SK-MEL-5 (cell line): ENCODE measurements around the gene DIRAS3. TPM values are rescaled to one million over a fixed set of nuclear protein-coding genes. Genes with fewer than 3 reads are reported as not detected.
"Not testable (repeated sequence)": the region's sequence is repeated elsewhere in the genome, so short reads cannot be mapped to it uniquely, and the experiment has no call there.

ENCODE experiments used
- DNase-seq: peaks from one replicate; pipeline ENCODE4 v3.0.0-alpha.2; 2016; ENCODE audit warnings: low read depth, low spot score
- in situ Hi-C: cut with HindIII; loops from 2 replicates; pipeline ENCODE4 v1.10.0; 2016; ENCODE audit warnings: low sequenced_read_pairs, high pct_unique_total_duplicates, low pct_unique_long_range_greater_than_20kb
- polyA plus RNA-seq, 2 experiments: library from polyadenylated mRNA; depleted of rRNA; stranded (reverse); fragments of >200 nt; gene quantifications; 2 replicates each; pipeline ENCODE4 v1.2.3, GENCODE V29; 2015
- total RNA-seq: library from RNA; depleted of rRNA; stranded (reverse); fragments of >200 nt; shearing (Covaris generic); gene quantifications from 2 replicates; pipeline ENCODE4 v1.2.3, GENCODE V29; 2014; rRNA removed

The DIRAS3 gene, protein sequence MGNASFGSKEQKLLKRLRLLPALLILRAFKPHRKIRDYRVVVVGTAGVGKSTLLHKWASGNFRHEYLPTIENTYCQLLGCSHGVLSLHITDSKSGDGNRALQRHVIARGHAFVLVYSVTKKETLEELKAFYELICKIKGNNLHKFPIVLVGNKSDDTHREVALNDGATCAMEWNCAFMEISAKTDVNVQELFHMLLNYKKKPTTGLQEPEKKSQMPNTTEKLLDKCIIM
- total RNA-seq: 0.24 and 0.56 TPM in 2 replicates
- polyA plus RNA-seq (2015; cell fraction: cytosol; rRNA removed): 0.61 and 1.4 TPM in 2 replicates
- polyA plus RNA-seq (2015; cell fraction: nucleus; rRNA removed): 2.5 and 3.7 TPM in 2 replicates

DNA sequence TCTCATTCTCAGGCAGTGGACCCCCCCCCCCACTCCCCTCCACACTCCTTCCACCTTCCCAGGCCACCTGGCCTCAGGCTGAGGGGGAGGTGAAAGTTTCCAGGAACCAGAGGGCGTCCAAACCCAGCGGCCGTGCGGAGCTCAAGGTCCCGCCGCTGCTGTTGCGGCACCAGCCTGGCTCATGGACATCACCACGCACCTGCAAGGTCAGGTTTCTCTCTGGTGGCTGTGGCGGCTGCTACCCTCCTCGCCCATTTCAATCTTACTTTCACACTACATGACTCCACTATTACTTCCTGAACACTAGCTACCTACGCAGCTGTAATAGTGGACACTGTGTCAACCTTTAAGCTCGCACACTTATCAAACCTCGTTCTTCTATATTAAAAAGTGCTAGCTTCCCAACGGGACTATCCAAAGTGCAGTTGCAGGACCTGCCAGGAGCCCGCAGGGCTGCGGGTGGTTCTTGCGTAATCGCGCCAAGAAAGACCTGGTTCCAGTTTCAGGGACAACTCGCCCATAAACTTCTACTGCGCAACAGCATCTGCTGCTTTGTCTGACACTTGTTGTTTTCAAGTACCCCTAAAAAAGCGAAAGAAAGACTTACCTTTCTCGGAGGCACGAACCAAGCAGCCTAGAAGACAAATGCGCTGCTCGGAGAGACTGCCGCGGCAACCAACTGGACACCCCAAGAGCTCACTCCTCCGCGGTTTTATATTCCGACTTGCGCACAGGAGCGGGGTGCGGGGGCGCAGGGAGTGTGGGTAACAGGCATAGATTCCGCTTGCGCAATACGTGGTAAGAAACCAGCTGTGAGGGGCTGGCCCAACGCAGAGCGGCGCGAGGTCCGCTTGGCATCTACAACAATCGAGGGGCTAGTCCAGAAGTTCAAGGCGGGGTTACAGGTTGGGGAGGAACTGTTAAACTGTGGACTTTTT, at the start of gene DIRAS3:
DIRAS3 (minus strand) TSS at position 687 of the 938 bp plus-strand sequence. CDS start 3,330 bp downstream, outside the sequence.
- no peak for DNase-seq
- in situ Hi-C loops: no loop called here

GRCh38 chr1:68093737-68094136, 43.3 kb upstream of the DIRAS3 start:
- DNase-seq: no peak
- in situ Hi-C loops: no loop called here

DNA sequence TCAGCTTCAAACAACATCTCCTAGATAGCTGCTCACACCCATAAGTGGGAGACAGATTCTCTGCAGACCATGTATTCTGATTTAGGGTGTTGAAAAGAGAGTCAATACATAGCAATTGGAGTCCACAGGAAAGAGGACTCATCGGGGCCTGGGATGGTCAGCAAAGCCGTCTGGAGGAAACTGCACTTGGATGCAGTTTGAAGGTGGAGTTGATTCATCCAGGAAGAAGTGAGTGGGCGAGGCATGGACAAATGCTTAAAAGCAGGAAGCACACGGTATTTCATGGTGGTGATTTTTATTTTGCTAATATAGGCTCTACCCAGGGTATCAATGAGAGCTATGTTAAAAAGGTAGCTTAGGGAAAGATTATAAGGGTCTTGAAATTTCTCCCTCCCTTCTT, 36.8 kb upstream of the DIRAS3 start:
- DNase-seq: no peak
- in situ Hi-C loops: no loop called here

DNA sequence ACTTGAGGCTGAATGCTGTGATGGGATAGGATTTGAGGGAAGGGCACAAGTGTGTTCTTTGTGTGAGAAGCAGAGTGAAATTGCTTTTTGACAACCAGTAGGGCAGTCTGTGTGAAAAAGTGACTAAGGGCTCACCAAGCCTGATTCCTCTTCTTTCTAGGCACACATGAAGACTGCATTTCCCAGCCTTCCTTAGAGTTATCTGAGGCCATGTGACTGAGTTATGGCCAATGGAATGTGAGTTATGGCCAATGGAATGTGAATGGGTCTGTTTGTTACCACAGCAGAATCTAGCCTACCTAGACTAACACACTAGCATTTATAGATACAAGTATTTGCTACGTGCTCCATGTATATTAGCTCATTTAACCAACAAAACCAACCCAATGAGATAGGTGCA, 35.3 kb upstream of the DIRAS3 start:
- DNase-seq: no peak
- in situ Hi-C loops: no loop called here

GRCh38 chr1:68083686-68084085, 33.3 kb upstream of the DIRAS3 start:
- no peak for DNase-seq
- in situ Hi-C loops: no loop called here

DNA sequence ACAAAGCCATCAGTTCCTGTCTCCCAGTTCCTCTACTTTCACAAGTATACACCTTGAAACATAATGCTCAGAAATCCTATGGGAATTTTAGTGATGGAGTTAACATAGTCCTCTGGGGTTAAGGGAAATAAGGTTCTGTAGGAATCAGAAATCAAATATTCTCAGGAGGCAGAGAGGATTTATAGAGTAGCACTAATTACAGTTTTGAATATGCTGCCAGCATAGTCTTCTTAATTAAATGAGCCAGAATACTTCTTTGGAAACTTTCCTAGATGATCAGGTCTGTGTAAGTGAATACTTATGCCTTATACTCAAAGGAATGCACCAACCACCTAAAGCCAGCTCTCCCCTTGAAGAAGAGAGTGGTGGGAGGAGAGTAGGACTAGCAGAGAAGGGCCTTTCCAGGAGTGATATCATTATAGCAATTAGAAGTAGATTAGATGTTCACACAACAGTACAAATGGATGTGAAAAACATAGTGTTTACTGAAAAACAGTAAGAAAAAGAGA, 31.4 kb upstream of the DIRAS3 start:
- DNase-seq: no peak
- in situ Hi-C loops: no loop called here

- in situ Hi-C loops: no loop called here
These were observed 28.2 kb upstream of the DIRAS3 start for GRCh38 chr1:68078647-68079046.

GRCh38 chr1:68074472-68074871, 24.0 kb upstream of the DIRAS3 start:
- in situ Hi-C loops: no loop called here
- DNase-seq: no peak

More at GRCh38 chr1:68078647-68079046, 28.2 kb upstream of the DIRAS3 start:
- DNase-seq: no peak

GRCh38 chr1:68065766-68066165, 15.3 kb upstream of the DIRAS3 start:
- DNase-seq: no peak
- in situ Hi-C loops: no loop called here

GRCh38 chr1:68058053-68058452, 7.6 kb upstream of the DIRAS3 start:
- in situ Hi-C loops: not testable (repeated sequence)
- peak; percentile 38 for DNase-seq

DNA sequence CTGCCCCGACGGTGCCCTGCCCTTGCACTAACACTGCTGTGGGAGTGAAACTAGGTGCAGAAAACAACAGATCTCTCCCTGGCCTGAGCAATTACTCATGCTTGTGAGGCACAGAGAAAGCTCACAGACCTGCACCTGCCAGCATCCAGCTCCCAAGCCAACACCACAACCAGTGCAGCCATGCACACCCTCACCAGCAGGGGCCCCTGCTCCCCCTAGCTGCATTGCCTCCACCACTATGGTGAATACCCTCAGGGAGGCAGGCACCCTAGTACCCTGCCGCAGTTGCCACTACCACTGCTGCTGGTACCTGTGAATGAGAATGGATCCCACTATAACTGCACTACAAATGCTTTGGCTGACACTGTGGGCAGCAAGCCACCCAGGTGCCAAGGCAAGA, 7.1 kb upstream of the DIRAS3 start:
- in situ Hi-C loops: no loop called here

GRCh38 chr1:68057050-68057449, 6.6 kb upstream of the DIRAS3 start:
- no peak for DNase-seq
- in situ Hi-C loops: no loop called here

More for the DNA sequence above, 7.1 kb upstream of the DIRAS3 start:
- peak; percentile 6 for DNase-seq

GRCh38 chr1:68051475-68051874, 1.0 kb upstream of the DIRAS3 start:
- in situ Hi-C loops: no loop called here
- DNase-seq: no peak

- in situ Hi-C loops: no loop called here
- DNase-seq: no peak
These were observed 2.8 kb downstream of the DIRAS3 start for GRCh38 chr1:68047659-68048026.

GRCh38 chr1:68046885-68047658, 3.4 kb downstream of the DIRAS3 start:
- DNase-seq: no peak
- in situ Hi-C loops: no loop called here

GRCh38 chr1:68046423-68046822, 4.0 kb downstream of the DIRAS3 start:
- in situ Hi-C loops: no loop called here
- no peak for DNase-seq

GRCh38 chr1:68045511-68046180, 4.8 kb downstream of the DIRAS3 start:
- in situ Hi-C loops: no loop called here
- no peak for DNase-seq
